ENCODE data around the gene KIF15.

- TF ChIP-seq CTCF (IDR thresholded peaks at IDR 0.05; ENCODE audit: borderline replicate concordance, extremely low read depth, low read length, poor library complexity, severe bottlenecking) (no peak), EZH2 (IDR thresholded peaks at IDR 0.05; ENCODE audit: borderline replicate concordance, low read depth, low read length, severe bottlenecking) (no peak)
These were observed 40.4 kb downstream of the KIF15 start for GRCh38 chr3:44802011-44802410.

Measured in DND-41 (cell line).